Nephron (organoid): ENCODE results near the gene PITX1.

Experiments used
- H3K27ac Mint-ChIP-seq, 3 experiments: 2 replicates each; pipeline ENCODE4 v1.8.0; 2020; ENCODE audit warnings: mixed read lengths in 3 of 3, mild to moderate bottlenecking in 2 of 3, moderate library complexity in 1 of 3
- H3K27me3 Mint-ChIP-seq: 2 replicates; pipeline ENCODE4 v1.8.0; 2021; ENCODE audit warnings: low read depth, mild to moderate bottlenecking, moderate library complexity, mixed read lengths
- H3K36me3 Mint-ChIP-seq: 2 replicates; pipeline ENCODE4 v1.8.0; 2020; ENCODE audit warnings: low read depth, mixed read lengths
- H3K4me1 Mint-ChIP-seq: 2 replicates; pipeline ENCODE4 v1.8.0; 2020; ENCODE audit warnings: mixed read lengths
- H3K4me3 Mint-ChIP-seq, 3 experiments: 2 replicates each; pipeline ENCODE4 v1.8.0; 2020; ENCODE audit warnings: mild to moderate bottlenecking in 3 of 3, mixed read lengths in 3 of 3, moderate library complexity in 2 of 3
- H3K9me3 Mint-ChIP-seq: 2 replicates; pipeline ENCODE4 v1.8.0; 2020; ENCODE audit warnings: mixed read lengths
- CTCF ChIP-seq, 3 experiments: fragments of 200-600 bp; sonication (generic); IDR thresholded peaks; one replicate each; pipeline ENCODE4 v1.5.0; 2021; ENCODE audit warnings: antibody characterized with exemption in 3 of 3; ENCODE audit not compliant: unreplicated experiment in 3 of 3

Gene PITX1

GRCh38 chr5:135031813-135032694 is 2.0 kb downstream of the PITX1 start:
- TF ChIP-seq CTCF (IDR thresholded peaks at IDR 0.05; ENCODE audit: unreplicated experiment in 3 of 3) = no peak
- Mint-ChIP-seq H3K27me3 (peaks cover 86% of the 10 kb centered on the region), H3K36me3 (peaks cover 7% of the 10 kb centered on the region), H3K4me3 (peak overlapping the region; percentile 73 to 84 (median 83)), H3K4me1 (peaks cover 34% of the 10 kb centered on the region), H3K27ac (peak overlapping the region; percentile 46 to 85 (median 58)), H3K9me3 (peaks cover 3% of the 10 kb centered on the region)

- Mint-ChIP-seq H3K4me3 (peak overlapping the region; percentile 73 to 84 (median 83)), H3K27me3 (peaks cover 86% of the 10 kb centered on the region), H3K27ac (peak overlapping the region in 1 of 3 experiments; percentile 58), H3K4me1 (peaks cover 40% of the 10 kb centered on the region), H3K36me3 (peaks cover 7% of the 10 kb centered on the region), H3K9me3 (peaks cover 3% of the 10 kb centered on the region)
- no peak for TF ChIP-seq CTCF (IDR thresholded peaks at IDR 0.05; ENCODE audit: unreplicated experiment in 3 of 3)
Measured at GRCh38 chr5:135030956-135031812, 2.8 kb downstream of the PITX1 start.

GRCh38 chr5:135030123-135030955 is 3.7 kb downstream of the PITX1 start:
- H3K27me3 Mint-ChIP-seq = peaks cover 87% of the 10 kb centered on the region
- H3K27ac Mint-ChIP-seq = no peak overlapping the region
- H3K4me3 Mint-ChIP-seq = peak overlapping the region; percentile 43 to 67 (median 63)
- H3K36me3 Mint-ChIP-seq = peaks cover 7% of the 10 kb centered on the region
- peaks cover 46% of the 10 kb centered on the region for H3K4me1 Mint-ChIP-seq
- H3K9me3 Mint-ChIP-seq = peaks cover 3% of the 10 kb centered on the region
- TF ChIP-seq CTCF (IDR thresholded peaks at IDR 0.05; ENCODE audit: unreplicated experiment in 3 of 3) = no peak

DNA sequence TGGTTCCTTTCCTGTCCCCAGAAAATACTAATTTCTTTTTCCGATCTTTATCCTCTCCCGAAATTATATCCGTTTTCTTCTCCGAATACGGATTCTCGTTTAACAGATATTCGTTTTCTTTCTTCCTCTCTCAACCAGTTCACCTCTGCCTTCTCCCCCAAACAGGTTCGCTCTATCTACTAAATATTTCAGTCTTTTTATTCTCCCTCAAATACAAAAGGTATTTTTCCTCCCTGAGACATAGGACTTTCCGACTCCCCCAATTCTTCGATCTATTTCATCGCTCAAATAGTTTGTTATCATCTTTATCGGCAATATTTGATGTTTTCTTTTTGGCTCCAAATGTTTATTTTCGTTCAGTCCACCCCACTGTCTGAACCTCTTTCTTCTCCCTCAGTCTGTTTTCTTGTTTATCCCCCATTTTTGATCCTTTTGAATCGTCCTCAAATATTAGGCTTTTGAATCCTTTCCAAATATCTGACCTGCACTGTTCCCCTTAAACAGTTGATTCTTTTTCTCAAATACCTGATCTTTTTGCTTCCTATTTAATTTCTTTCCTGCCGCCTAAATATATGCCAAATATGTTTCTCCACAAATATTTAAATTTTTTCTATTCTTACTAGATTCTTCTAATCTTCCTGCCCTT is 4.4 kb downstream of the PITX1 start:
- Mint-ChIP-seq H3K27me3 (peaks cover 87% of the 10 kb centered on the region), H3K4me1 (peaks cover 42% of the 10 kb centered on the region), H3K27ac (peak overlapping the region in 1 of 3 experiments; percentile 32), H3K4me3 (peak overlapping the region; percentile 13 to 63 (median 25)), H3K36me3 (peaks cover 7% of the 10 kb centered on the region), H3K9me3 (peaks cover 3% of the 10 kb centered on the region)
- no peak for TF ChIP-seq CTCF (IDR thresholded peaks at IDR 0.05; ENCODE audit: unreplicated experiment in 3 of 3)
